Calu3 (cell line): ENCODE measurements around the gene GTF2F2. TPM values are rescaled to one million over a fixed set of nuclear protein-coding genes. Genes with fewer than 3 reads are reported as not detected.

Experiments
- BruUV-seq: library from RNA; stranded (reverse); fragments of 400-500 nt; replicated peaks from 2 replicates; lab custom pipeline; 2021; lab: Mats Ljungman, UMichigan
- CTCF ChIA-PET: fragments of 300-600 bp; sonication (Branson Sonifier 250); formaldehyde crosslinking; loops from one replicate; lab custom pipeline; 2022; ENCODE audit warnings: antibody characterized with exemption; lab: Charles Lee
- DNase-seq: peaks from one replicate; pipeline ENCODE4 v3.0.0; 2022
- H3K27ac Mint-ChIP-seq: one replicate; pipeline ENCODE4 v1.8.0; 2022; ENCODE audit warnings: mixed read lengths; ENCODE audit not compliant: unreplicated experiment
- H3K27me3 Mint-ChIP-seq: one replicate; pipeline ENCODE4 v1.8.0; 2022; ENCODE audit warnings: mixed read lengths; ENCODE audit not compliant: unreplicated experiment
- H3K36me3 Mint-ChIP-seq: one replicate; pipeline ENCODE4 v1.8.0; 2022; ENCODE audit warnings: mild to moderate bottlenecking, moderate library complexity, mixed read lengths; ENCODE audit not compliant: insufficient read depth, unreplicated experiment
- H3K4me1 Mint-ChIP-seq: one replicate; pipeline ENCODE4 v1.8.0; 2022; ENCODE audit warnings: mild to moderate bottlenecking, low read depth, mixed read lengths; ENCODE audit not compliant: unreplicated experiment
- H3K4me3 Mint-ChIP-seq: one replicate; pipeline ENCODE4 v1.8.0; 2022; ENCODE audit warnings: mild to moderate bottlenecking, low read depth, moderate library complexity, mixed read lengths; ENCODE audit not compliant: unreplicated experiment
- H3K9me3 Mint-ChIP-seq: one replicate; pipeline ENCODE4 v1.8.0; 2022; ENCODE audit warnings: low read depth, mixed read lengths; ENCODE audit not compliant: unreplicated experiment
- intact Hi-C: fragments of 100-400 bp; cut with micrococcal nuclease; formaldehyde crosslinking; loops from one replicate; pipeline ENCODE4 v1.10.0; 2022; ENCODE audit not compliant: unreplicated experiment
- total RNA-seq: library from RNA; stranded (reverse); gene quantifications from 2 replicates; pipeline ENCODE4 v1.2.3, GENCODE V29; 2022
- TF ChIP-seq, protein P1 (sequence below): fragments of 200-600 bp; IDR thresholded peaks from one replicate; pipeline ENCODE4 v1.8.0; 2022; ENCODE audit warnings: antibody characterized with exemption; ENCODE audit not compliant: unreplicated experiment

Gene GTF2F2
- total RNA-seq, 1 experiment from 2014 or later, result 23.9 TPM

DNA sequence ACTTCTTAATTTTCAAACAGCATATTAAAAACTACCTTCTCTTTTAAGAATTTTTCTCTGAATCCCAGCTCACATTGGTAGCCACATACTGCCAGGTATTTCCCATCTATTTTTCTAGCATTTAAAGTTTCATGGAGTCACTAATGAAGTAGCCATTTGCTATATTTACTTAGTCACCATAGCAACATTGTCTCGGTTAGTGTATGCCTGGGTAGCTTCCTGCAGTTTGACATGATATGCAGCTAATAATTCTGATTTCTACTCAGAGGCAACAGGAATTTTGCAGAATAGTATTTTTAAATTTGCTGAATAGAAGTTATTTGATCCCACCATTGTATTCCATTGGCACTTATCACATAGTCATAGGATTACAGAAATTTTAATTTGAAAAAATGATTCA lies 111.4 kb downstream of the GTF2F2 start:
- CTCF ChIA-PET, result interaction anchor here (0.7 kb wide), 1 partner anchor 69 kb away, joined by 3 read pairs; no protein-coding TSS in a partner anchor
- BruUV-seq, result no TSS peak
- Mint-ChIP-seq H3K27ac (peak overlapping the region; percentile 17), H3K9me3 (no peaks in the 10 kb centered on the region), H3K27me3 (no peaks in the 10 kb centered on the region), H3K4me3 (no peak overlapping the region), H3K36me3 (no peaks in the 10 kb centered on the region), H3K4me1 (peaks cover 10% of the 10 kb centered on the region)
- DNase-seq, result no peak
- intact Hi-C loops, result no loop called here
- TF ChIP-seq, protein P1, sequence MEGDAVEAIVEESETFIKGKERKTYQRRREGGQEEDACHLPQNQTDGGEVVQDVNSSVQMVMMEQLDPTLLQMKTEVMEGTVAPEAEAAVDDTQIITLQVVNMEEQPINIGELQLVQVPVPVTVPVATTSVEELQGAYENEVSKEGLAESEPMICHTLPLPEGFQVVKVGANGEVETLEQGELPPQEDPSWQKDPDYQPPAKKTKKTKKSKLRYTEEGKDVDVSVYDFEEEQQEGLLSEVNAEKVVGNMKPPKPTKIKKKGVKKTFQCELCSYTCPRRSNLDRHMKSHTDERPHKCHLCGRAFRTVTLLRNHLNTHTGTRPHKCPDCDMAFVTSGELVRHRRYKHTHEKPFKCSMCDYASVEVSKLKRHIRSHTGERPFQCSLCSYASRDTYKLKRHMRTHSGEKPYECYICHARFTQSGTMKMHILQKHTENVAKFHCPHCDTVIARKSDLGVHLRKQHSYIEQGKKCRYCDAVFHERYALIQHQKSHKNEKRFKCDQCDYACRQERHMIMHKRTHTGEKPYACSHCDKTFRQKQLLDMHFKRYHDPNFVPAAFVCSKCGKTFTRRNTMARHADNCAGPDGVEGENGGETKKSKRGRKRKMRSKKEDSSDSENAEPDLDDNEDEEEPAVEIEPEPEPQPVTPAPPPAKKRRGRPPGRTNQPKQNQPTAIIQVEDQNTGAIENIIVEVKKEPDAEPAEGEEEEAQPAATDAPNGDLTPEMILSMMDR, result no peak

DNA sequence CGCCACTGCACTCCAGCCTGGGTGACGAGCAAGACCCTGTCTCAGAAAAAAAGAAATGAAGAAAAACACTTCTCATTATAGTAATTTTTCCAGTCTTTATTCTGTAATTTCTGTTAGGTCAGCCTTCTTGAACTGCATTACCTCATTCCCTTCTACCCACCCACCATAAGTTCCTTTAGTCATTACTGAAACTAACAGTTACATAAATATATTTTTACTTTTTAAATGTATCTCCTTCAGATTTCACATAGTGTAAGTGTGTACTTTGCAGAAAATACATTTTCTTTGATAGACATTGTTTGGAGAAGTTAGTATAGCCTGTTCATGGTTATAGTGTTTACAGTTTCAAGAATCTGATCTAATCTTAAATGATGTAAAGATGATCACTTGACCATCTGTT lies 112.3 kb downstream of the GTF2F2 start:
- CTCF ChIA-PET, result no interaction called here
- Mint-ChIP-seq H3K36me3 (no peaks in the 10 kb centered on the region), H3K27ac (no peak overlapping the region), H3K4me1 (peaks cover 11% of the 10 kb centered on the region), H3K4me3 (no peak overlapping the region), H3K9me3 (no peaks in the 10 kb centered on the region), H3K27me3 (no peaks in the 10 kb centered on the region)
- no peak for DNase-seq
- intact Hi-C loops, result no loop called here
- TF ChIP-seq, protein P1, result no peak
- no TSS peak for BruUV-seq

DNA sequence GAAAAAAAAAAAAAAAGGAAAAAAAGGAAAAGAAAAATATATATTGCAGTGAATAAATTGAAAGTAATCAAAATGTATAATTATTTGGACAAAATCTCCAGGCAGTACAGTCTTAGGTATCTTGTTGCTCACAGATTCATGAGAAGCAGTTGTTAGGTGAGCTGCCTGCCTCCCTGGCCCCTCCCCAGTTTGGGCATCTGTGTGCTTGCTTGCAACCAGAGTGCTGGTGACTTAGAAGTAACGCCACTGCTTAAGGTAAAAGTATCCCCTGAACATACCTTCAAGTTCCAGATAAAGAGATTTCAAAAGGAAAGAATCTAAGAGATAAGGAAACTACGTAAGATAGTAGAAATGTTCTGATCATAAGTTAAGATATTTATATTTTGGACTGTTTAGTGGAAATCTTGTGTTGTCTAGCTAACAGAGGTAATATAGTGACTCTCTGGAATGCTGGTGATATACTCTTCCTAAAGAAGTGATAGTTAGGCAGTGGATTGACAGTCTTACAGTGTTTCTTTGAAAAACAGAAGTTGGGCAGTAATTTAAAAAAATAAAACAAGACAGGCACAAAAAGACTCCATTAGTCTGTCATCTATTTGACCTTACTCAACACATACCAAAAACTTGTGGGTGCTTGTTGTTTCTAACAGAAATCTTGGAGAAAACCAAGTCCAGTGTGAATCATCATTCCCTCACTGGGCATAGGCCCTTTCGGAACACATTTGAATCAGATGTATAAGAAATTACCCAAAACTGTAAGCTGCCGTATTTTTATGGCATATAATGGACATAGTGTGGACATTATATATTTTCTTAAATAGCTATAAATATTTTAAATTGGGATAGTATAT lies 118.9 kb downstream of the GTF2F2 start:
- no TSS peak for BruUV-seq
- H3K9me3 Mint-ChIP-seq, result no peaks in the 10 kb centered on the region
- no peak for DNase-seq

DNA sequence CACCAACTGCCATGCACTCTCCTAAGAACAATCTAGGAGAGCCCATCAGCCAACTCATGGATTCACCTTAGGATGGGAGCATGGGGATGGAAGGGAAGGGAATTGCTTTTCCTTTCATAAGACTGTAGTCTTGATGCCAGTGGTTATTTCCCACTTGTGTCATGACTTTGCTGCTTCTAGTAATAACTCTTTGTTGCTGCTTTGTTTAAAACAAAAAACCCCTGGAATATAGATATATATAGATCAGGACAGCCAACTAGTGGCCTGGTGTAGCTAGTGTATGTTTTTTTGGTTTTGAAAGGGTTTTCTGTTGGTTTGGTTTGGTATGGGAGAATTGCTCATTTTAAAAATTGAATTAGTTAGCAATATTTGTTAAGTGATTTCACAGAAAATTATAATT lies 119.8 kb downstream of the GTF2F2 start:
- no peaks in the 10 kb centered on the region for H3K27me3 Mint-ChIP-seq
- no peak overlapping the region for H3K4me3 Mint-ChIP-seq
- intact Hi-C loops, result no loop called here
- CTCF ChIA-PET, result interaction anchor here (0.7 to 1.1 kb wide), 2 partner anchors 41 to 117 kb away, joined by 4 to 6 read pairs; no protein-coding TSS in a partner anchor
- no peak overlapping the region for H3K27ac Mint-ChIP-seq
- BruUV-seq, result no TSS peak
- H3K9me3 Mint-ChIP-seq, result no peaks in the 10 kb centered on the region
- no peaks in the 10 kb centered on the region for H3K36me3 Mint-ChIP-seq
- DNase-seq, result no peak
- H3K4me1 Mint-ChIP-seq, result peaks cover 27% of the 10 kb centered on the region
- TF ChIP-seq, protein P1, result no peak

More for the DNA sequence above, 118.9 kb downstream of the GTF2F2 start:
- intact Hi-C loops, result no loop called here
- Mint-ChIP-seq H3K4me1 (peaks cover 27% of the 10 kb centered on the region), H3K4me3 (no peak overlapping the region), H3K27ac (no peak overlapping the region), H3K27me3 (no peaks in the 10 kb centered on the region), H3K36me3 (no peaks in the 10 kb centered on the region)
- CTCF ChIA-PET, result interaction anchor here (0.7 to 1.1 kb wide), 3 partner anchors 18 to 116 kb away, joined by 4 to 6 read pairs (median 4); no protein-coding TSS in a partner anchor
- TF ChIP-seq, protein P1, result no peak
